ENCODE results near the gene CYP2E1.

DNA sequence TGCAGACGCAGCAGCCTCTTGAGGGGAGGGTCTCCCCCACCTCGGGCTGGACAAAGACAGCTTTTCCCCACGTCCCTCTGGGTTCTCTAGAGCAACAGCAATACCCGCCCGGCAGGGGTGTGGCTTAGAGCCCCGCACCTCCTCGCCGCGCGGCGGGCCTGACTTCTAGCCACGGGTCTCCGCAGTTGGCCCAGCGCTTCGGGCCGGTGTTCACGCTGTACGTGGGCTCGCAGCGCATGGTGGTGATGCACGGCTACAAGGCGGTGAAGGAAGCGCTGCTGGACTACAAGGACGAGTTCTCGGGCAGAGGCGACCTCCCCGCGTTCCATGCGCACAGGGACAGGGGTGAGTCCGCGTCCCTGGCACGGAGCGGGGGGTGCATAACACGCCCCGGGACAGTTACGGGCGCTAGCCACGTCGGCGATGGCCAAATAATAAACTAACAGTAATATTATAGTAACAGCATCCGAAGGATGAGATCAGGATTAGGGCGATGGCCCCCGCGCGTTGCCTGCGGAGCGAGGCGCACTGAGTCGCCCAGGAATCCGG, 1.2 kb downstream of the CYP2E1 start:
- TF ChIP-seq, protein P1, sequence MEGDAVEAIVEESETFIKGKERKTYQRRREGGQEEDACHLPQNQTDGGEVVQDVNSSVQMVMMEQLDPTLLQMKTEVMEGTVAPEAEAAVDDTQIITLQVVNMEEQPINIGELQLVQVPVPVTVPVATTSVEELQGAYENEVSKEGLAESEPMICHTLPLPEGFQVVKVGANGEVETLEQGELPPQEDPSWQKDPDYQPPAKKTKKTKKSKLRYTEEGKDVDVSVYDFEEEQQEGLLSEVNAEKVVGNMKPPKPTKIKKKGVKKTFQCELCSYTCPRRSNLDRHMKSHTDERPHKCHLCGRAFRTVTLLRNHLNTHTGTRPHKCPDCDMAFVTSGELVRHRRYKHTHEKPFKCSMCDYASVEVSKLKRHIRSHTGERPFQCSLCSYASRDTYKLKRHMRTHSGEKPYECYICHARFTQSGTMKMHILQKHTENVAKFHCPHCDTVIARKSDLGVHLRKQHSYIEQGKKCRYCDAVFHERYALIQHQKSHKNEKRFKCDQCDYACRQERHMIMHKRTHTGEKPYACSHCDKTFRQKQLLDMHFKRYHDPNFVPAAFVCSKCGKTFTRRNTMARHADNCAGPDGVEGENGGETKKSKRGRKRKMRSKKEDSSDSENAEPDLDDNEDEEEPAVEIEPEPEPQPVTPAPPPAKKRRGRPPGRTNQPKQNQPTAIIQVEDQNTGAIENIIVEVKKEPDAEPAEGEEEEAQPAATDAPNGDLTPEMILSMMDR (IDR thresholded peaks at IDR 0.05): no peak
- TF ChIP-seq POLR2A (IDR thresholded peaks at IDR 0.05): no peak

Data from esophagus squamous epithelium (tissue), 4 donors.